Endothelial cell (in vitro differentiated cells): ENCODE measurements around the gene RIMS4. TPM values are rescaled to one million over a fixed set of nuclear protein-coding genes. Genes with fewer than 3 reads are reported as not detected.
"Not testable (repeated sequence)": the region's sequence is repeated elsewhere in the genome, so short reads cannot be mapped to it uniquely, and the experiment has no call there.

Source experiments
- DNase-seq: peaks from one replicate; pipeline ENCODE4 v3.0.0; 2021; ENCODE audit warnings: low spot score
- H3K27ac Mint-ChIP-seq: one replicate; pipeline ENCODE4 v1.8.0; 2021; ENCODE audit warnings: mixed read lengths, inconsistent platforms; ENCODE audit not compliant: unreplicated experiment
- H3K27me3 Mint-ChIP-seq: one replicate; pipeline ENCODE4 v1.8.0; 2021; ENCODE audit warnings: mild to moderate bottlenecking, moderate library complexity, mixed read lengths, inconsistent platforms; ENCODE audit not compliant: unreplicated experiment
- H3K36me3 Mint-ChIP-seq: one replicate; pipeline ENCODE4 v1.8.0; 2021; ENCODE audit warnings: mild to moderate bottlenecking, low read depth, mixed read lengths, inconsistent platforms; ENCODE audit not compliant: unreplicated experiment
- H3K4me1 Mint-ChIP-seq: one replicate; pipeline ENCODE4 v1.8.0; 2021; ENCODE audit warnings: mild to moderate bottlenecking, mixed read lengths, inconsistent platforms; ENCODE audit not compliant: unreplicated experiment
- H3K4me3 Mint-ChIP-seq: one replicate; pipeline ENCODE4 v1.8.0; 2021; ENCODE audit warnings: mild to moderate bottlenecking, mixed read lengths, inconsistent platforms; ENCODE audit not compliant: unreplicated experiment
- H3K9me3 Mint-ChIP-seq: one replicate; pipeline ENCODE4 v1.8.0; 2021; ENCODE audit warnings: mixed read lengths, inconsistent platforms; ENCODE audit not compliant: unreplicated experiment
- total RNA-seq: library from RNA; stranded (reverse); fragmentation: NEBNext Ultra II Directional; extraction: Animal tissue kit (Norgen Biotek cat#: 25700); gene quantifications from one replicate; pipeline ENCODE4 v1.2.1, GENCODE V29; 2021; ENCODE audit not compliant: unreplicated experiment
- TF ChIP-seq, protein P1 (sequence below): fragments of 200-600 bp; sonication (generic); IDR thresholded peaks from one replicate; pipeline ENCODE4 v1.5.0; 2021; ENCODE audit warnings: antibody characterized with exemption; ENCODE audit not compliant: unreplicated experiment

RIMS4 gene
- total RNA-seq, 1 donor from 2014 or later: 0.10 TPM

DNA sequence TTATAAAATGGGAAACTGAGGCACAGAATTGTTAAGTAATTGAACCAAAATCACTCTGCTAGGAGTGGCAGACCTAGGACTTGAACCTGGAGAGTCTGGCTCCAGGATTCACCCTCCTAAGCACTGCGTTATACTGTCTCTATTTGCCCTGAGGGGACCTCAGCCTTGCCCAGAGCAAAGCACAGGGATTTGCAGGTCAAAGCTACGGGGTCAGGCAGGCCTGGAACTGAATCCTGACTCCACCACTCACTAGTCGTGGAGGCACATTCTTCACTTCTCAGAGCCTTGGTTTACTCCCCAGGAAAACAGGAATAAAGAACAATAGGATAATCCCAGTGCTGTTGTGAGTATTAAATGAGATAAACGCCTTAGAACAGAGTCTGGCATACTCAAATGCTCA lies 45.3 kb downstream of the RIMS4 start:
- H3K4me1 Mint-ChIP-seq: peaks cover 3% of the 10 kb centered on the region
- no peak overlapping the region for H3K4me3 Mint-ChIP-seq
- peaks cover 6% of the 10 kb centered on the region for H3K27me3 Mint-ChIP-seq
- H3K27ac Mint-ChIP-seq: no peak overlapping the region
- H3K9me3 Mint-ChIP-seq: no peaks in the 10 kb centered on the region
- no peaks in the 10 kb centered on the region for H3K36me3 Mint-ChIP-seq
- no peak for DNase-seq
- TF ChIP-seq, protein P1, sequence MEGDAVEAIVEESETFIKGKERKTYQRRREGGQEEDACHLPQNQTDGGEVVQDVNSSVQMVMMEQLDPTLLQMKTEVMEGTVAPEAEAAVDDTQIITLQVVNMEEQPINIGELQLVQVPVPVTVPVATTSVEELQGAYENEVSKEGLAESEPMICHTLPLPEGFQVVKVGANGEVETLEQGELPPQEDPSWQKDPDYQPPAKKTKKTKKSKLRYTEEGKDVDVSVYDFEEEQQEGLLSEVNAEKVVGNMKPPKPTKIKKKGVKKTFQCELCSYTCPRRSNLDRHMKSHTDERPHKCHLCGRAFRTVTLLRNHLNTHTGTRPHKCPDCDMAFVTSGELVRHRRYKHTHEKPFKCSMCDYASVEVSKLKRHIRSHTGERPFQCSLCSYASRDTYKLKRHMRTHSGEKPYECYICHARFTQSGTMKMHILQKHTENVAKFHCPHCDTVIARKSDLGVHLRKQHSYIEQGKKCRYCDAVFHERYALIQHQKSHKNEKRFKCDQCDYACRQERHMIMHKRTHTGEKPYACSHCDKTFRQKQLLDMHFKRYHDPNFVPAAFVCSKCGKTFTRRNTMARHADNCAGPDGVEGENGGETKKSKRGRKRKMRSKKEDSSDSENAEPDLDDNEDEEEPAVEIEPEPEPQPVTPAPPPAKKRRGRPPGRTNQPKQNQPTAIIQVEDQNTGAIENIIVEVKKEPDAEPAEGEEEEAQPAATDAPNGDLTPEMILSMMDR: no peak

DNA sequence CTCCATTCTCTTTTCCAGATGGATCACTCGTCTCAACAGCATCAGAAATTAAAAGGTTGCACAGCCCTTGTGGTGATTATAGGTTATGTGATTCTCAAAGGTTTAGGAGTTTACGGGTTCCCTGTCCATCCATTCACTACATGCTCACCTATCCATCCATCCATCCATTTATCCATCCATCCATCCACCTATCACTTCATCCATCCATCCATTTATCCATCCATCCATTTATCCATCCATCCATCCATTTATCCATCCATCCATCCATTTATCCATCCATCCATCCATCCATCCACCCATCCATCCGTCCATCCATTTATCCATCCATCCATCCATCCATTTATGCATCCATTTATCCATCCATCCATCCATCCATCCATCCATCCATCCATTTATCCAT lies 46.5 kb downstream of the RIMS4 start:
- H3K36me3 Mint-ChIP-seq, H3K27ac Mint-ChIP-seq, H3K4me3 Mint-ChIP-seq, H3K9me3 Mint-ChIP-seq, H3K4me1 Mint-ChIP-seq, H3K27me3 Mint-ChIP-seq, DNase-seq: not testable (repeated sequence)

DNA sequence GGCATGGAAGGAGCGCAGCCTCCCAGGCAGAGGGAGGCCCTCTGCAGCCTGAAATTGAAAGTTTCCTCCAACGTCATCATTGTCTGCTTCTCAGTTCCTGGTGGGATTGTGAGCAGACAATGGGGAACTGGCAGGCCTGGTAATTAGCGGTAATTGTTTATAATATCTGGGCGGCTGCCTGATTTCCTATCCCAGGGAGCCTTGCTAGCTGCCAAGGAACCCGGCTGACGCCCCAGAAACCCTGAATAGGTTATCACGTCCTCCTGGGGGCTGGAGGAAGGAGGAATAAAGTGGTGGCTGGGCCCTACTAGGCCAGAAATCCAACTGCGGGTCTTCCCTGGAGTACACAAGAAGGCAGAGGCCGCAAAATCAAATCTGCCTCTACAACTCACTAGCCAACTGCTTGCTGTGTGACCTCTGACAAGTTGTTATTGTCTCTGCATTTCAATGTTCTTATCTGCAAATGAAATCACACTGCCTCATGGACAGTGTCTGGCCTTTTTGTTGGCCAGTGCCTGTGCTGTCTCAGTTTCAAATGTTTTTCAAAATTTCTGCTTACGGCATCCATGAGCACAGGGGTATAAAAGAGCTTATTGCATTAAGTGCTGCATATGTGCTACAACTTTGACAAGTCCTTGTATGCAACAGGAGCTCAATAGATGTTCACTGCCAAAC lies 47.7 kb downstream of the RIMS4 start:
- peaks cover 7% of the 10 kb centered on the region for H3K27me3 Mint-ChIP-seq
- no peaks in the 10 kb centered on the region for H3K36me3 Mint-ChIP-seq

DNA sequence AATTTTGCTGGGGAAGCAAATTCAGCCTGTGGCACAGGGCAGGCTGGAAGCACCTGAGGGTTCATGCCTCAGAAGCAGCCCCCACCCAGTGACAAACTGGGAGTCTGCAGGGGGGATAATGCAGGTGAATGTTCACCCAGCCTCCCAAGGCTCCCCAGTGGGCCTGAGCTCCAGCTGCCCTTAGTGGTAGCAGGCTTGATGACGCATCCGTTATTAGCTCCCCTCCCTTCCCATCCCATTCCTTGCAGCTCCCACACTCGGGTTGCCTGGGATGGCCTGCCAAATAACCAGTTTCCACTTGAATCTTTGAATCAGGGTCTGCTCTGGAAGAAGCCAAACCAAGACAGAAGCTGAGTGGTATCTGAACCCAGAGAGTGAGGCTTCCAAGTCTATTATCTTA lies 48.9 kb downstream of the RIMS4 start:
- Mint-ChIP-seq H3K36me3 (no peaks in the 10 kb centered on the region), H3K4me3 (no peak overlapping the region), H3K9me3 (no peaks in the 10 kb centered on the region), H3K27ac (no peak overlapping the region), H3K27me3 (peaks cover 7% of the 10 kb centered on the region), H3K4me1 (peaks cover 3% of the 10 kb centered on the region)
- TF ChIP-seq, protein P1: no peak
- no peak for DNase-seq

More for the DNA sequence above, 47.7 kb downstream of the RIMS4 start:
- Mint-ChIP-seq H3K4me3 (no peak overlapping the region), H3K27ac (no peak overlapping the region), H3K9me3 (no peaks in the 10 kb centered on the region), H3K4me1 (peaks cover 3% of the 10 kb centered on the region)
- TF ChIP-seq, protein P1: no peak
- DNase-seq: no peak

DNA sequence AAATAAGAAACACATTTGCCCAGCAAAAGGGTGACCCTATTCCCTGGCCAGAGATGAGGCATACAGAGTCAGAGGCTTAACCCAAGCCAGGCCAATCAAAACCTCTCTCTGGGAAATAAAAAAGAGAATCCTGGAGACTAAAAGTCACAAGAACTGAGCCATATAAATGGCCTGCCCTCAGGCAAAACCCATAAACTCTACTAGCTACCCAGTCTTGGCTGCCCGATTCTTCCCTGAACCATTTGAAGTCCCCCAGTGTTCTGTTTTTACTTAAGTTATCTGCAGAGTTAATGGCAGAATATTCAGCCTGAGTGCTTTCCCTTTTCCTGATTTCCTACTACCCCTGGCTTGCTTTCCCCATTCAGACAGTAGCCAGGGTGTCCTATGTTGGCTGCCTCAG lies 50.8 kb downstream of the RIMS4 start:
- H3K27me3 Mint-ChIP-seq: peaks cover 2% of the 10 kb centered on the region

More for the DNA sequence above, 50.8 kb downstream of the RIMS4 start:
- DNase-seq: no peak
- Mint-ChIP-seq H3K27ac (no peak overlapping the region), H3K9me3 (no peaks in the 10 kb centered on the region), H3K4me3 (no peak overlapping the region), H3K36me3 (no peaks in the 10 kb centered on the region), H3K4me1 (no peaks in the 10 kb centered on the region)
- TF ChIP-seq, protein P1: no peak
